ENCODE results near the gene MAPRE3.
"Not testable (repeated sequence)": the region's sequence is repeated elsewhere in the genome, so short reads cannot be mapped to it uniquely, and the experiment has no call there.

The MAPRE3 gene

DNA sequence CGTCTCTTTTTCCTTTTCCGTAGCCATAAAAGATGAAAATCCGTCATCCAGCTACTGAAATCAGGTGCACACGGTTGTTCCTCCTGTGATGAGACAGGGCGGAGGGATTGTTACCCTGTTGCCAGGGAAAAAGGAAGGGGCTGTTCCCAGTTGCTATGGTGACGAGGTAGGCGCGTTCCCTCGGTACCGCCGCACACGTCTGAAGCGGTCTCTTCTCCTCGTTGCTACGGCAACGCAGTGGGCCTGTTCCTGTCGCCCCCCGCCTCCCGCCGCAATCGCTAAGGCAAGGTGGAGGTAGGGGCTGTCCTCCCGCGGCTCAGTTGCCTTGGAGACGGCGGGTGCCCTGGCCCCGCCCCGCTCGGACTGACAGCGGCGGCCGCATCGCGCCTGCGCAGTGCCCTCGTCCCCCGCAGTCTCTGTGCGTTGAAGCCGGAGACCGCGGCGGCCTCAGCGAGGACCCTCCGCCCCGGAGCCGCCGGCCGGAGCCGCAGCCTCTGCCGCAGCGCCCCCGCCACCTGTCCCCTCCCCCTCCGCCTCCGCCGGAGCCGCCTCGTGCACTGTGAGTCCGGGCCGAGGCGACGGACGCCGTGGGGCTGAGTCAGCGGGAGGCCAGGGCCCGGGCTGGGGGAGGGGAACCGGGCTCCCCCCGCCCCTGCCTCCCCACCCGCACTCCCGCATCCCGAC lies at the start of gene MAPRE3:
Gene MAPRE3 (plus strand): TSS at position 394 of the 684 bp plus-strand sequence. CDS start 51,582 bp downstream, outside the sequence.
- DNase-seq: peak; percentile 85

DNA sequence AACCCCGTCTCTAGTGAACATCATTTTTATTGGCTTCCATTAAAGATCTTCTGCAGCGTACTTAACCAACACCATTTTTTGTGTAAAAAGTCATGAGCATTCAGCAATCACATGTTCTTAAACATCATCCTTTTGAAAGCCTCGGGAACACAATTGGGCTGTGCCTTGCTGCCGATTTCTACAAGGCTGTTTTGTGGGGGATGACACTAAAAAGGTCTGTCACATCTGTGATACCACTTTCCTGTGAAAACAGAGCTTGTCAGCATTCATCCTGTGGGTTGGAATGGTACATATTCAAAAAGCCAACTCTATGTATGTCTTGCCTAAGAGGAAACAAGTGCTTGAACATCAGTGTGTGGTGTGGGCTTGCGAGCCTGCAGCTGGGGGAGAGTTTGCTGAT lies 49.1 kb upstream of the MAPRE3 start:
- DNase-seq: no peak

DNA sequence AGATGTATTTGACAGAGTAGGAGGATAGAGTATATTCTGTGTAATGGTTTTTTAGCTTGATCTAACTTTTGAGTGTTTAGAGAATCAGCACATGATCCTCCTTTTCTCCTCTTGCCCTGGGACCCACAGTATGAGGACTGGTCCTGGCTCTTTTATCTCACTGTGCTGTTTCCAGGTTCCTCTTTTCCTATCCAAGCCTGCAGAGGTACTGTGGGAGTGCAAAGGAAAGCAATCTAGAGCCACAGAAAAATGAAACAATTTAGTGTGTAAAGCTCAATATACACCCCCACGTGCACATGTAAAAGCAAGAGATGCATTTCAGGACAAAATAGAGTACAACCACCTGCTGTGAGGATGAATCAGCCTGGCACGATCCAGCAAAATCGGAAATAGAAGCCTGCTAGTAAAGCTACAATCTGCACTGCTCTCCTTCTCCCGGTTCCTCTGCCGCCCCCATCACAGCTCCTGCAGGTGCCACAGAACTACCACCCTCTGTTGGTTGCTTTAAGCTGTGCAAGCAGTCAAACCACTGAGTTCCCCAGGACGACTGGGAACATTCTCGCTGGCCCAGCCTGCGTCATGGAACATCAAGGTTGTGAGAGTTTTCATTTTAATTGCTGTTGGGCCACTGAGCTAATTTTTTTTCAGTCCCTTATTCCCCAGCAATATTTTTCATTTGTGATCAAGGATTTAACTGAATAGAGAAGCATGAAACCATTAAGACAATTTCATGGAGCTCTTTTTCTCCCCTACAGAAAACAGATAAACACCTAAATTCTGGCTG lies 47.8 kb upstream of the MAPRE3 start:
- DNase-seq: peak; percentile 78

DNA sequence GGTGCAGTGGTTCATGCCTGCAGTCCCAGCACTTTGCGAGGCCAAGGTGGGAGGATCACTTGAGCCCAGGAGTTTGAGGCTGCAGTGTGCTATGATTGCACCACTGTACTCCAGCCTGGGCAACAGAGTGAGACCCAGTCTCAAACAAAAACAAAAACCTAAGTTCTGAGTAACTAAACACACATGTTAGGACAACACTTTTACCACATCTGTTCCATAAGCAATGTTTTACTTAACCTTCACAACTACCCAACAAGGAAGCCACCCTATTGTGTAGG lies 47.3 kb upstream of the MAPRE3 start:
- DNase-seq: not testable (repeated sequence)

DNA sequence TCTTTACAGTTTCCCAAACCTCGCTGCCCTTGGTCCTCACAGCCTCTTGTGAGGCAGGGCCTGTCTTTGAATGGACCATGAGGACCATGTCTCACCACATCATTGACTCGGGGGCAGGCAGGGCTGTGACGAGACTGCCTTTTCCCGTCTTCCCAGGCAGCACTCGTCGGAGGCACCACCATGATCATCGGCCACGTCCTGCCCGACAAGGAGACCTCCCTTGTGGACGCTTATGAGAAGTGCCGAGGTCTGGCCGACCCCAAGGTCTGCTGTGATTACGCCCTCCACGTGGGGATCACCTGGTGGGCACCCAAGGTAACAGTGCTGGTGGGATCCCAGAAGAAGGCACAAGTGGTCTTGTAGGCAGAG lies 45.7 kb upstream of the MAPRE3 start:
- DNase-seq: no peak

DNA sequence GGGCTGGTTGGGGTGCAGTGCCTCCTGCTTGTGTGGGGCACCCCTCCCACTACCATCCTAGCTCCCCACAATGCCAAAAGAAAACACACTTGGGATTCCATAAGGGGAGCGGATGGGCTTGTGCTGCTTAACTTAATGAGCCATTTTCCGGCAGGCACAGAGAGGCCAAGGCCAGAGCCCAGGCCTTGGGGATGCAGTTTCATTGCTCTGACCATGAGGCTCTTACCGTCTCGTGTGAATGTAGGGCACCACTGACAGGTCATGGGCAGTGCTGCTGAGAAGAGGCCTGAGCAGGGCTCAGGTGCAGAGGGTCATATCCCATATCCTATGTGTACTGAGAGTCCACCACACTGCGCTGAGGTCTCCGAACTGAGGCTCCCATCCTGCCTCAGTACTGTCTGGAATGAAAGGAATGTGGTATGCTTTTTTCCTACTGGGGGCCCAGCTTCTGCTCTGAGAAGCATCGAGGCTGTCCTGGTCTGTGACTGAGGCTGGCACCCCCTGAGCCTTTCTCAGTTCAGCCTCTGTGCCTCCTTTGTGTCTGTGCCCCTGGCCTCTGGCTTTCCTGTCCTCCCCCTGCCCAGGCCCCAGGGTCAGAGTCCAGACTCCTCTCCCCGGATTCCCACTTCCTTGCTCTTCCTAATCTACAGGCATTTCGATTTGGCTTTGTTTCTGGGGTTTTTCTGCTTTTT lies 45.2 kb upstream of the MAPRE3 start:
- DNase-seq: no peak

DNA sequence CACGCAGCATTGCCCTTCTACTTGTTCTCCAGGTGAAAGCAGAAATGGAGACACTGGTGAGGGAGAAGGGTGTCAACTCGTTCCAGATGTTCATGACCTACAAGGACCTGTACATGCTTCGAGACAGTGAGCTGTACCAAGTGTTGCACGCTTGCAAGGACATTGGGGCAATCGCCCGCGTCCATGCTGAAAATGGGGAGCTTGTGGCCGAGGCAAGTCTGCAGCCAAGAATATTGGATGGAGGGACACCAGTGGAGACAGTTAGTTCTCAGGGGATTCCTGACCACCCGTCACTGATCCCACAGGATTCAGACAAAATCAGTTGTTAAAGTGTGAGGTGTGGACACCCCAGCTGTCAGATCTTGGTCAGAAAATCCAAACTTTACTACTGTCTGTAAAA lies 43.2 kb upstream of the MAPRE3 start:
- DNase-seq: no peak

DNA sequence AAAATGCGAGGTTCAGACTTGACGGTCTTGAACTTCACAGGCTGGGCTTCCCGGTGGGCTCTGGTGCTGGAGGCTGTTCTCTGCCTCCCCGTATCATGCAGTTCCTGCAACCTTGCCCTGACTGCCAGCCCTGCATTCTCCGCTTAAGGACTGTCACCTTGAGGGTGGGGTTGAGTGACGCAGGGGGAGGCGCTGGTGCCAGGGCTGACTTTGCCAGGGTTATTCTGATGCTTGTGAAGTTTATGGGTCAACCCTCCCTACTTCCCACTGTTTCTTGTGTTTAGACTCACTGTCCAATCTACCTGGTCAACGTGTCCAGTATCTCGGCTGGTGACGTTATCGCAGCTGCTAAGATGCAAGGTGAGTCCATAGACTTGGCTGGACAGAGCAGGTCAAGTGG lies 37.5 kb upstream of the MAPRE3 start:
- no peak for DNase-seq

DNA sequence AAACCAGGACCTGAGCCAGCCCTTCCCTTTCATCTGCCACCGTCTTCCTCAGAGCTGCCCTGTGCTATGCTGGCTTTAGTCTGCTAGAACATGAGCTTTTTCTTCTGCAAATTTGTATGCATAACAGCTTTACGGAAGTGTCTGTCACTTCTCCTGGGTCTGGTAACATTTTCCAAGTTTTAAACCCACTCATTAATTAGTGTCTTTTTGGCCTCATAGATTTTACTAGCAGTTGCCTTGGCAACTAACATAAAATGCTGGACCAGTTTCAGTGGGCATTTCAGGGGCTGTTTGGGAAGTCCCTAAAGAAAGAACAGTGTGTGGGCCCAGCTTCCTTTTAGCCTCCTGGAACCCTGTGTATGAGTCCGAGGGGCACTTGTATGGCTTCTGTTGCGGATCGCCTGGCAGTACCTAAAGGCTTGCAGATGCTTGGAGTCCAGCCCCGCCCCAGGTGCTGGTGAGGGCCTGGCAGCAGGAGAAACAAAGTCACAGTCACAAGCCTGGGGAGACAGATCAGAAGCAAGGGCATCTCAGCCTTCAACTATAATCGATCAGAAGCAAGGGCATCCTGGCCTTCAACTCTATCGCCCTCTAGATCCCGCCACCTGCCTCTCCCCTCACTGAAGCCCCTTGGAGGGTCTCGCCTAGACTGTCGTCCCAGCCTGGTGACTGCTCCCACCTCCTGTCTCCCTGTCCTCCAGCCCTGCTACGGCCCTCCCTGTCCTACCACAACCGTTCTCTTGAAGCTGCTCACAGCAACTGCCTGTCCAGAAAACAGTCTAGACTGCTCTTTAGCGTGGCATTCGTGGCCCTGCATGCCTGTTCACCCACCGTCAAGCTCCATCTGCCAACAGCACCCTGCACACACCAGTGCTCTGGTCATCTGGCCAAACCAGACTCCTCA lies 36.8 kb upstream of the MAPRE3 start:
- no peak for DNase-seq

DNA sequence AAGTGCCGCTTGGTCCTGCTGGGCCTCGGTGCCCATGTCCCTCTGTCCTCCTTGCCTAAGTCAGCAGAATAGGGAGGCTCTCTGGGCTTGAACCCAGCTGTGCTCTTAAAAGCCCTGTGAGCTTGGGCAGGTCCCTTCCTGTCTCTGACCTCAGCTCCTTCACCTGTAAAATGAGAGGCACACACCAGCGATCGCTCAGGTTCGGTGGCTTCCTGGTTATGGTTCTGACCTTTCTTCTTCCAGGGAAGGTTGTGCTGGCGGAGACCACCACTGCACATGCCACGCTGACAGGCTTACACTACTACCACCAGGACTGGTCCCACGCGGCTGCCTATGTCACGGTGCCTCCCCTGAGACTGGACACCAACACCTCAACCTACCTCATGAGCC lies 36.1 kb upstream of the MAPRE3 start:
- DNase-seq: no peak

DNA sequence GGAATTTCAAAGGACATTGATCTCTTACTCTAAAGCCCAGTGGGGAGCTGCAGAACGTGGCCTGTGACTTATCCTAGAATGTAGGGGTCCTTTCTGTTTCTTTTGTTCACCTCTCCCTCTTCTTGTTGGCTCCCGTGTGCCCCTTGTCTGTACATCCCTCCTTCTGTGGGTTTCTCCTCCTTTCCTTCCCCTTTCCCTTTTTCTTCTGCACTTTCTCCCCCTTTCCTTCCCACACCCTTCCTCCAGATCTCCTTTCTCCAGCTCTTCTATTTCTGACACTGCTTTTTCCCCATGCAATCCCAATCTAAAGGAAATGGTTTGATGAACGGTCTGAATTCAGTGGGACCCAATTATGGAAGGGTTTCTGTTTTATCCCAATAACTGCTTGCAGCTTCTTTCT lies 35.5 kb upstream of the MAPRE3 start:
- DNase-seq: no peak

DNA sequence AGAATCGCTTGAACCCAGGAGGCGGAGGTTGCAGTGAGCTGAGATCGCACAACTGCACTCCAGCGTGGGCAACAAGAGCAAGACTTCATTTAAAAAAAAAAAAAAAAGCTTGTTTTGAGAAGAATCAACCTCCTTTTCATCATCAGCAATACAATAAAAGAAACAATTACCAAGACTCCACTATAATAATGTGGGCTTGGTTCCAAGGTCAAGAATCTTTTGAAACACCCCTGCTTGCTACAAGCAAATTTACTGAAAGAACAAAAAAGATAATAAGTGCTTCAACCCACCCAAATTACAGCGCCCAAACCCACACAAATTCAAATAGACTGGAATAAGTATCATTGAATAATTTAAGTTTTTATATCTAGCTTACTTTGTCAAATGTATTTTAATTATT lies 33.6 kb upstream of the MAPRE3 start:
- DNase-seq: no peak

DNA sequence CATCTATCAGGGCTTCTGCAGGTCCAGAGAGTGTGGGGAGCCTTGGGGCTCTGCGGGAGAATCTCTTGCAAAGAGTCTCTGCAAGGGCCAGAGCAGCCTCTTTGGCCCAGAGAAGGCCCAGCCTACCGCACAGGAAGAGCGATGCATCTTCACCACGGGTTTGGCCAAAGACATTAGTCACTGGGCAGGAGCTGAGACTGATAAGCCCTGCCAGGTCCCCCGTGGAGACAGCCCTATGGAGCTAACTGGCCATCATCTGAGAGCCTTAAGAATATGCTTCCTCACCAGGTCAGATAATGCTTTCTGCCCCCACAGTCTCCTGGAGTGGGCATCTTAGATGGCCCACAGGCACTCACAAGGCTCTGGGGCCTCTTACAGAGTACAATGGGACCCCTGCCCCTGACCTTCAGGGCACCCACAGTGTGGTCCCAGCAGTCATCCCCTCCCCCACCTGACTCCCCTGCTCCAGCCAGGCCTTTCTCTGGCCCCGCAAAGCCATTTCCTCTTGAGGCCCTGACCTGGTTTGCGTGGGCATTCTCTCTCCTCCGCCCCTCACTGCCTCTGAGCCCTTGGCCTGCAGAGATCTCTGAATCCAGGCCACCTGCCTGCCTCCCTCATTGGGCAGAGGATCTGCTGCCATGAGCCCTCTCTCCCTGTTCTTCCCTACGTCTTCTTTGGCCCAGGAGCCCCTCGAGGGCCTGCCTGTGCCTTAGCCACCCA lies 31.9 kb upstream of the MAPRE3 start:
- peak; percentile 34 for DNase-seq

DNA sequence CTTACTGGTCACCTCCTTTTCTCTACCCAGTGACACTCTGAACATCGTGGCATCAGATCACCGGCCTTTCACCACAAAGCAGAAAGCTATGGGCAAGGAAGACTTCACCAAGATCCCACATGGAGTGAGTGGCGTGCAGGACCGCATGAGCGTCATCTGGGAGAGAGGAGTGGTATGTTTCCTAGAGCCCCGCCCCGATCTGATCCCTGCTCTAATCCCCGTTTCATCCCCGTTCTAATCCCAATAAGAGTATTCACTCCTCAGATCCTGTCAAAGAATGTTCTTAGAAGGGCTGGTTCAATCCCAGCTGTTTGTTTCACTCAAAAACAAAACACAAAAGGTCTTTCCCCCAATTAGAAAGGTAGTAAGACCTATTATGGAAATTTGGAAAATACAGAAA lies 30.4 kb upstream of the MAPRE3 start:
- no peak for DNase-seq

DNA sequence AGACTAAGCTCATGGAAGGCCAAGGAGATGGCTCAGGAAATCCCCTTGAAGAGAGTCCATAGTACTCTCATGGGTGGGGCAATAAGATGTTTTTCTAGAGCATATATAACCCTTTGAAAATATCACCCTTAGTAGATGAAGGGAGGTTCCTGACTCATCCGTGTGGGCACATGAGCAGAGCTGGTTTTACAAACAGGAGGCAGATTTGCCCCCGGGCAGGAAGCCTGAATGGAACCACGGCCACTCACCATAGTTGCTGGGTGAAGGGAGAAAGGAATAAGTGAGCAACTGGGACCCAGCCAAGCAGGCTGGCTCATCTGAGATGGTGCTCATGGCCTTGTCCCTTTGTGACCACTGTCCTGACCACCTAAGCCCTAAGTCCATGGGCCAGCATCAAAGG lies 29.0 kb upstream of the MAPRE3 start:
- DNase-seq: no peak

DNA sequence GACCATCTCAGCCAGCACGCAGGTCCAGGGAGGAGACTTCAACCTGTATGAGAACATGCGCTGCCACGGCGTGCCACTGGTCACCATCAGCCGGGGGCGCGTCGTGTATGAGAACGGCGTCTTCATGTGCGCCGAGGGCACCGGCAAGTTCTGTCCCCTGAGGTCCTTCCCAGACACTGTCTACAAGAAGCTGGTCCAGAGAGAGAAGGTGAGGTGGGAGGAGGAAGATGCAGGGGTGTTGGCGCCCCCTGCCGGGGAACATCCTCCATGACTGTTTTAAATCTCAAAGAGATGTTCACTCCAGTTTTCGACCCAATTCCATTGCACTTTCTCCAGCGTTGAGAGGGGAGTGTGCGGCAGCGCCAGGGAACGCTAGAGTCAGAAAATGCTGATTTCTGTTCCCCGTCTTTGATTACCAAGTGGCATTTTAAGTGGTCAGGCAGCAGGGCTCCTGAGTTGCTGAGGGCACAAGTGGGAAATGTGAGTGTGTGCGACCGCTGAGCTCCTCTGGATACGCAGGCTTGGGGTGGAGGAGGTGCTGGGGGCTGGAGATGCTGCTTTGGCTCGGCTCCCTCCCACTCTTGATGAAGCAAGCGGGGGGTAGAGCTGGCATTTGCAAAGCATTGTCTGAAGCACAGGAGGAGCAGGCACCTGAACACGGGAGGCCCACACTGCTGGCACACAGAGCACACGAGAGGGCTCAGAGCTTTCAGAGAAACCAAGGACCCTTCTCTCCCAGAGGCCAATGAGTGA lies 27.7 kb upstream of the MAPRE3 start:
- DNase-seq: peak; percentile 69

DNA sequence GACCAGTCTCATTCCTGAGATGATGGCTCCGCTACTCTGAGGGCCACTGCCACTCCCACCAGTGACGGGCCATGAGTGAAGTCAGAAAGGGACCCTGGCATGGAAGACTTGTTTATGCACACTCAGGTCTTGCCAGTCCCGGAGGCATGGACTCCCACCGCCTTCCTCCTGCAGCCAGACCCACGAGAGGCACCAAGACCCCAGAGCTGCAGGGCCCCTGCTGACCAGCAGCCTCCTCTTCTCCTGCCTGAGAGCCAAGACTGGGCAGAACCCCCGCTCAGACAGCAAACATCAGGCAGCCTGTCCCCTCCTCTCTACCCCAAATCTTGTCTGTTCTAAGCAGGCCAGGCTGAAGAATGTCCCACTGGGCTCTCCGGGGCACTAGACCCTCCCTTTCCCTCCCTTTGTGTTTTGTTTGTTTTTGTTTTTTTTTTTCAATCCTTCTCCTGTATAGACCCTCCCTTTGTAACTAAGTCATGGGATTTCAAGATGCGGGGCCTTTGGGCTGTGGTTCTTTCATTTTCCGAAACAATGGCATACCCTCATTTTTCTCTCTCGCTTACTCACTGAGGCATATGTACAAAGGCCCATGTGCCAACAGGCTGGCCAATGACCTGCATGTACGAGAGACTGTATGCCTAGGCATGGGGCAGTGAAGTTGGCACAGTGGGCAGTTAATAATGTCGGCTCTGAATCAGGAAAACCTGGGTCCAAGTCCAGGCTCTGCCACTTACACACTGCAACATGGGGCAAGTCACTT lies 24.3 kb upstream of the MAPRE3 start:
- DNase-seq: no peak

DNA sequence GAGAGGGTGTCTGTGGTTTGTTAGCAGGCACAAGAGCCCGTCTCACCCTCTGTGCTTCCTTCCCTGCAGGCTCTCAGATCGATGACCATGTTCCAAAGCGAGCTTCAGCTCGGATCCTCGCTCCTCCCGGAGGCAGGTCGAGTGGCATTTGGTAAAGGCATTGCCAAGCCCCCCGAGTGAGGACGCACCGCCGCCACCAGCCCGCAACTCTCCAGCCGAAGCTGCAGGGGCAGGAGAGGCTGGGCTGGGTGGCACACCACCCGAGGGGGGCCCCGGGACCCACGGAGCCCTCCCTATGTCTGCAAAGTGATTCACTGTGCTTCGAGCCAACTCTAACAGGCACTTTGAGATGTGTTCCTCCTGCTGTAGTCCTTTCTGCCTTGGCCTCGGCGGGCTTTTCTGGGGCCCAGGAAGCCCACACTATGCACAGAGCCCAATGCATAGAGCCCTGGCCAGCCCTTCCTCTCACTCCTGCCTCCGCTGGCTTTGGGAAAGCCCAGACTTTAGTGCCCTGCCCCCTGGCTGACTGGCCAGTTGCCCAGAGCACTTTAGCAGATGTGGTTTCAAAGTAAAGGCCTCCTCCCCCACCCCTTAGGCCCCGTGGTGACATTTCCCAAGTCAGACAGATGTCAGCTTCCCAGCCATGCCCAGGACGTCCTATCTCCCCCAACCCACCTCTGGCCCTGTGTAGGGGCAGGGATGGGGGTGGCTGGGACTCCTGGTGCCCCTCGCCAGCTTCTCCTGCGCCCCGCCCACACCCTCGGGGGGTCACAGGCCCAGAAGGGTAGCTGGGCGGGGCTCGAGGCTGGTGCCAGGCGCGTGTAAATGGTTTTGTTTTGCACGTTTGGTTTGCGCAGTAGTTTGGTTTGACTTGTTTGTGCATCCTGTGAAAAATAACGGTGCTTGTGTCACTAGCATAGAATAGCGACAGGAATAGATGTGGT lies 23.3 kb upstream of the MAPRE3 start:
- DNase-seq: peak; percentile 90

DNA sequence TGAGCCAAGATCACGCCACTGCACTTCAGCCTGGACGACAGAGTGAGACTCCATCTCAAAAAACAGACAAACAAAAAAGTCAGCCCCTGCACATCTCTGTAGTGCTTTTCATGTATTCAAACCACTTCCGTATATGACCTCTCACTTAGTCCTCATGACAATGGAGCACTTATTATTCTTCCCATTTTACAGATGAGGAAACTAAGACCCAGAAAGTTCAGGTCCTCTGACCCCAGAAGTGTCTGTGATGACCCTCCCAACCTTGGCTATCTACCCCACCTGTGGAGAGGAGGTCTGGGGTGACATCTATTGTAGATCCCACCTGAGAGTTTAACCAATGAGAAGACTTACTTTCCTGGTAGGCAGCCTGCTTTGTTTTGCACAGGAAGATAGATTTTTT lies 21.6 kb upstream of the MAPRE3 start:
- no peak for DNase-seq

DNA sequence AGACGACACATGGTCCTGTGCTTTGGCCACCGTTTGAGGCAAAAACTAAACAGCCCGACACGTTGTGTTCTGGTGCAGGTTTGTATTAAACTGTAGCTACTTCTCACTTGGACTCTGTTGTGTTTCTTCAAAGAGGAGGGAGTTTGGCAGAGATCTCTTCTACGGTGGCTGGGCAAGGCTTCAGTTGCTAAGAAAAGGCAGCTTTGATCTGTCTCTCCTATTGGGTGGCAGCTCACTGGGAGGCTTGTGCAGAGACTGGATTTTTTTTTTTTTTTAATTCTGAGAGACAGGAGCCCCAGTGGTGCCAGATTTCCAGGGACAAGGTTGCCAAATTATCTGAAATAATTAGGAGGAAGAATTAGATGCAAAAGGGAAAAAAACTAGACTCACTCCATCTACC lies 20.2 kb upstream of the MAPRE3 start:
- no peak for DNase-seq
